A204.1 (cell line): ENCODE data around the gene IFNAR1.
"Not testable (repeated sequence)": the region's sequence is repeated elsewhere in the genome, so short reads cannot be mapped to it uniquely, and the experiment has no call there.

Source experiments
- FAIRE-seq: peaks from 2 replicates; lab custom pipeline; 2012; peaks lifted over from hg19 to GRCh38; lab: Jason Lieb, UNC

IFNAR1 gene

GRCh38 chr21:33377221-33377920 is 52.6 kb downstream of the IFNAR1 start:
- no peak for FAIRE-seq

- no peak for FAIRE-seq
Observed at GRCh38 chr21:33378081-33378480, 53.3 kb downstream of the IFNAR1 start.

- not testable (repeated sequence) for FAIRE-seq
Observed at GRCh38 chr21:33379934-33380333, 55.2 kb downstream of the IFNAR1 start.

GRCh38 chr21:33380483-33380998 is 55.8 kb downstream of the IFNAR1 start:
- FAIRE-seq = no peak

GRCh38 chr21:33381381-33381780 is 56.6 kb downstream of the IFNAR1 start:
- not testable (repeated sequence) for FAIRE-seq

GRCh38 chr21:33383056-33383888 is 58.5 kb downstream of the IFNAR1 start:
- FAIRE-seq = no peak

- no peak for FAIRE-seq
Observed at GRCh38 chr21:33384841-33385331, 60.1 kb downstream of the IFNAR1 start.

- FAIRE-seq = no peak
Observed at GRCh38 chr21:33386222-33386784, 61.5 kb downstream of the IFNAR1 start.

- FAIRE-seq = no peak
Observed at GRCh38 chr21:33387294-33387693, 62.5 kb downstream of the IFNAR1 start.

- no peak for FAIRE-seq
Observed at GRCh38 chr21:33388188-33388587, 63.4 kb downstream of the IFNAR1 start.

- no peak for FAIRE-seq
Observed at GRCh38 chr21:33390479-33390878, 65.7 kb downstream of the IFNAR1 start.

- no peak for FAIRE-seq
Observed at GRCh38 chr21:33391656-33392055, 66.9 kb downstream of the IFNAR1 start.

- no peak for FAIRE-seq
Observed at GRCh38 chr21:33392284-33392985, 67.7 kb downstream of the IFNAR1 start.

- FAIRE-seq = no peak
Observed at GRCh38 chr21:33393348-33393747, 68.6 kb downstream of the IFNAR1 start.

- FAIRE-seq = no peak
Observed at GRCh38 chr21:33394260-33394659, 69.5 kb downstream of the IFNAR1 start.

GRCh38 chr21:33395891-33396331 is 71.1 kb downstream of the IFNAR1 start:
- no peak for FAIRE-seq

- FAIRE-seq = no peak
Observed at GRCh38 chr21:33396436-33396835, 71.7 kb downstream of the IFNAR1 start.

GRCh38 chr21:33396951-33397350 is 72.2 kb downstream of the IFNAR1 start:
- FAIRE-seq = no peak

GRCh38 chr21:33397717-33398116 is 72.9 kb downstream of the IFNAR1 start:
- no peak for FAIRE-seq

- no peak for FAIRE-seq
Observed at GRCh38 chr21:33398361-33398760, 73.6 kb downstream of the IFNAR1 start.

- FAIRE-seq = no peak
Observed at GRCh38 chr21:33401630-33401992, 76.8 kb downstream of the IFNAR1 start.
